Stimulated activated CD4-positive, alpha-beta T cell treated with anti-CD3 and anti-CD28 coated beads, Interleukin-1b, Interleukin-23, amount 100 ng/mL, for 4 hours (primary cell): ENCODE data around the gene NOTCH2.
A peak's percentile ranks its signal among the peaks of the same experiment; 100 is the strongest.

Experiments
- DNase-seq, 2 donors: peaks; one replicate each; pipeline ENCODE4 v3.0.0-alpha.2; 2020; ENCODE audit warnings: low read depth in 2 of 2

The NOTCH2 gene

GRCh38 chr1:119975006-119975405 is 94.5 kb downstream of the NOTCH2 start:
- no peak for DNase-seq

GRCh38 chr1:119974013-119974412 is 95.4 kb downstream of the NOTCH2 start:
- no peak for DNase-seq

- no peak for DNase-seq
These were observed 97.5 kb downstream of the NOTCH2 start for GRCh38 chr1:119971710-119972570.

GRCh38 chr1:119968601-119969000 is 100.9 kb downstream of the NOTCH2 start:
- no peak for DNase-seq

- DNase-seq = peak; percentile 68 to 72
These were observed 101.4 kb downstream of the NOTCH2 start for GRCh38 chr1:119968068-119968492.

- DNase-seq = no peak
These were observed 102.8 kb downstream of the NOTCH2 start for GRCh38 chr1:119966681-119967080.

GRCh38 chr1:119966020-119966419 is 103.4 kb downstream of the NOTCH2 start:
- DNase-seq = no peak

- no peak for DNase-seq
These were observed 104.6 kb downstream of the NOTCH2 start for GRCh38 chr1:119964673-119965363.

GRCh38 chr1:119962296-119962968 is 107.0 kb downstream of the NOTCH2 start:
- no peak for DNase-seq

GRCh38 chr1:119960501-119960900 is 109.0 kb downstream of the NOTCH2 start:
- DNase-seq = no peak

- DNase-seq = no peak
These were observed 109.9 kb downstream of the NOTCH2 start for GRCh38 chr1:119959268-119960220.

- DNase-seq = no peak
These were observed 111.2 kb downstream of the NOTCH2 start for GRCh38 chr1:119958223-119958622.

GRCh38 chr1:119956306-119956705 is 113.2 kb downstream of the NOTCH2 start:
- no peak for DNase-seq

GRCh38 chr1:119954476-119955422 is 114.7 kb downstream of the NOTCH2 start:
- DNase-seq = no peak

- DNase-seq = no peak
These were observed 116.0 kb downstream of the NOTCH2 start for GRCh38 chr1:119953266-119953998.

- DNase-seq = no peak
These were observed 117.0 kb downstream of the NOTCH2 start for GRCh38 chr1:119952496-119952895.

GRCh38 chr1:119948342-119949214 is 120.9 kb downstream of the NOTCH2 start:
- DNase-seq = peak; percentile 51 to 70

- DNase-seq = no peak
These were observed 122.0 kb downstream of the NOTCH2 start for GRCh38 chr1:119947468-119947867.
